ENCODE results near the gene DPYSL5. TPM values are rescaled to one million over a fixed set of nuclear protein-coding genes. Genes with fewer than 3 reads are reported as not detected.
A peak's percentile ranks its signal among the peaks of the same experiment; 100 is the strongest.

The DPYSL5 gene
- total and polyA plus RNA-seq, 9 of the 15 experiments (the other 6 are each of a cell fraction or from before 2014, with no cell fraction given): 0.06 TPM; not detected in 8

GRCh38 chr2:26846334-26847306, 1.3 kb upstream of the DPYSL5 start:
- H3K4me1 ChIP-seq (replicated peaks in 1 of 2; ENCODE audit: control insufficient read depth in 2 of 2, insufficient read depth in 2 of 2, low read length in 2 of 2): peaks cover 0 to 35% of the 10 kb centered on the region in 2 experiments; a peak in 2 of 5 replicates
- no peaks in the 10 kb centered on the region for H3K79me2 ChIP-seq (ENCODE audit: control insufficient read depth, insufficient read depth, low read length)
- intact Hi-C loops (cut with micrococcal nuclease) (loop anchor here (1.0 to 10.0 kb wide), 6 partner anchors 76 to 438 kb away; partner anchors contain the start of gene TRIM54), in situ Hi-C loops (cut with MboI) (loop anchor here (10.0 kb wide), 2 partner anchors 98 to 448 kb away; no protein-coding TSS in a partner anchor)
- H2AFZ ChIP-seq (ENCODE audit: low read depth, low read length): no peak overlapping the region
- DNase-seq (ENCODE audit: extremely low read depth in 1 of 4, low spot score in 3 of 4): peak; percentile 64 to 83 (median 68)
- no peaks in the 10 kb centered on the region for H3K36me3 ChIP-seq (ENCODE audit: control insufficient read depth, insufficient read depth, low read length)
- no peak overlapping the region for H3K27ac ChIP-seq (ENCODE audit: extremely low read depth, low read depth, low read length)
- 24% methylated on average over 36 of the region's 39 CpGs for WGBS (ENCODE audit: insufficient coverage, low coverage, missing lambda C conversion rate)
- BruUV-seq (replicated peaks): no TSS peak
- no peak overlapping the region for H3K4me3 ChIP-seq
- peak; percentile 86 for FAIRE-seq
- H3K9ac ChIP-seq (ENCODE audit: insufficient read depth in 1 of 2, low read depth in 2 of 2, low read length in 2 of 2): no peak overlapping the region
- peaks cover 49 to 70% of the 10 kb centered on the region in 2 experiments for H3K27me3 ChIP-seq (ENCODE audit: control insufficient read depth in 2 of 2, insufficient read depth in 2 of 2, low read length in 2 of 2)
- H3K4me2 ChIP-seq (ENCODE audit: insufficient read depth, low read length): no peak overlapping the region; the same call in 1 of the 2 replicates
- peak; percentile 94 for ATAC-seq
- no peaks in the 10 kb centered on the region; the same call in 1 of the 2 replicates for H4K20me1 ChIP-seq (replicated peaks; ENCODE audit: control insufficient read depth, insufficient read depth, low read length)
- POLR2A ChIA-PET: interaction anchor here (0.6 to 1.4 kb wide), 10 partner anchors 14 to 225 kb away, joined by 3 to 9 read pairs (median 4); partner anchors contain the start of gene OST4
- CTCF ChIA-PET (ENCODE audit: low intra/inter-chr PET ratio): interaction anchor here (0.7 to 2.1 kb wide), 6 partner anchors 76 to 457 kb away, joined by 4 to 19 read pairs (median 6); no protein-coding TSS in a partner anchor
- no peaks in the 10 kb centered on the region for H3K9me3 ChIP-seq (replicated peaks; ENCODE audit: control insufficient read depth, insufficient read depth, low read depth, low read length)
- no peaks in the 10 kb centered on the region for H3K9me1 ChIP-seq (ENCODE audit: control insufficient read depth, insufficient read depth, low read length)
- TF ChIP-seq, protein P1, sequence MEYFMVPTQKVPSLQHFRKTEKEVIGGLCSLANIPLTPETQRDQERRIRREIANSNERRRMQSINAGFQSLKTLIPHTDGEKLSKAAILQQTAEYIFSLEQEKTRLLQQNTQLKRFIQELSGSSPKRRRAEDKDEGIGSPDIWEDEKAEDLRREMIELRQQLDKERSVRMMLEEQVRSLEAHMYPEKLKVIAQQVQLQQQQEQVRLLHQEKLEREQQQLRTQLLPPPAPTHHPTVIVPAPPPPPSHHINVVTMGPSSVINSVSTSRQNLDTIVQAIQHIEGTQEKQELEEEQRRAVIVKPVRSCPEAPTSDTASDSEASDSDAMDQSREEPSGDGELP (CRISPR knock-in tag; IDR thresholded peaks at IDR 0.05; ENCODE audit: borderline replicate concordance): peak; percentile 39; the same call in 1 of the 2 replicates
- TF ChIP-seq HDAC3 (IDR thresholded peaks at IDR 0.05; ENCODE audit: borderline replicate concordance, partially characterized antibody): peak; percentile 48
- TF ChIP-seq IFI16 (CRISPR knock-in tag; IDR thresholded peaks at IDR 0.05): no peak
- TF ChIP-seq, protein P2, sequence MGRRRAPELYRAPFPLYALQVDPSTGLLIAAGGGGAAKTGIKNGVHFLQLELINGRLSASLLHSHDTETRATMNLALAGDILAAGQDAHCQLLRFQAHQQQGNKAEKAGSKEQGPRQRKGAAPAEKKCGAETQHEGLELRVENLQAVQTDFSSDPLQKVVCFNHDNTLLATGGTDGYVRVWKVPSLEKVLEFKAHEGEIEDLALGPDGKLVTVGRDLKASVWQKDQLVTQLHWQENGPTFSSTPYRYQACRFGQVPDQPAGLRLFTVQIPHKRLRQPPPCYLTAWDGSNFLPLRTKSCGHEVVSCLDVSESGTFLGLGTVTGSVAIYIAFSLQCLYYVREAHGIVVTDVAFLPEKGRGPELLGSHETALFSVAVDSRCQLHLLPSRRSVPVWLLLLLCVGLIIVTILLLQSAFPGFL (CRISPR knock-in tag; IDR thresholded peaks at IDR 0.05): no peak
- peak; percentile 81 for TF ChIP-seq REST (IDR thresholded peaks at IDR 0.05; ENCODE audit: borderline replicate concordance)
- no peak for TF ChIP-seq REST (CRISPR knock-in tag; IDR thresholded peaks at IDR 0.05; ENCODE audit: low read depth)
- 0 out of 2 replicates have a peak, but pooled peaks have one; percentile 25 for TF ChIP-seq ATF7 (IDR thresholded peaks at IDR 0.05)
- TF ChIP-seq ERF (CRISPR knock-in tag; IDR thresholded peaks at IDR 0.05): no peak
- TF ChIP-seq CBX1 (IDR thresholded peaks at IDR 0.05; ENCODE audit: low read depth): no peak
- TF ChIP-seq STAG1 (CRISPR knock-in tag; IDR thresholded peaks at IDR 0.05; ENCODE audit: borderline replicate concordance): peak; percentile 63; the same call in 1 of the 2 replicates

Data from K562 (cell line).